Stimulated activated CD8-positive, alpha-beta memory T cell treated with anti-CD3 and anti-CD28 coated beads, Interleukin-15, amount 100 ng/mL, for 4 hours (primary cell): ENCODE measurements around the gene DUSP15.

Experiments
- DNase-seq, 2 donors: peaks; one replicate each; pipeline ENCODE4 v3.0.0-alpha.2; 2020; ENCODE audit warnings: low read depth in 2 of 2

DUSP15 gene

GRCh38 chr20:31860390-31861134 is 9.8 kb downstream of the DUSP15 start:
- no peak for DNase-seq

- DNase-seq: no peak
Observed at GRCh38 chr20:31859998-31860380, 10.3 kb downstream of the DUSP15 start.

DNA sequence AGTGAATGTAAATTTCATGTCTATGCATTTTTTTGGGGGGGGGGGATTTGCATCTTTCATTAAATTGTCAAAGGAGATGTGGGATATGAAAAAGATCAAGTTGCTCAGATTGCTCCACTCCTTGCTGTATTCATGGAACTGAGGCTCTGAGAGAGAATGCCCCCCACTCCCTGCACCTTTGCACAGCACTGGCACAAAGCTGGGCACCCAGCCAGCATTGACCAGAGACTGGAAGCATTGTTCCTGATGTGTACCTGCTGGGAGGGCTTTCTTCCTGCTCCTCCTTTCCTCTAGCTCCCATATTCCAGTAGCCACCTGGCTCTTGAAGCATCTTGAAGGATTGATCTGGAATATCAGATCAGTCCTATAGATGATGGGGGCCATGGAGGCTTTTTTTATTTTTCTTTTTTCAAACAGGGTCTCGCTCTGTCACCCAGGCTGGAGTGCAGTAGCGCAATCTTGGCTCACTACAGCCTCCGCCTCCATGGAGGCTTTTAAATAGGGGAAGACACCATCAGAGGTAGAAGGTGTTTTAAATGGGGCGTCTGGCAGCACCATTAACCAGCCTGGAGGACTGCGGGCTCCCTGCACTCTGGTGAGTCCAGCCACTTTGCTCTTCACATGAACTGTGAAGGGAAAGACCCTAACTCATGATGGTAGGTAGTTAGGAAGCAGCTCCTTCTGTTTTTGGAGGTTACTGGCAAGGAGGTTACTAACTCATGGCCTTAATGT is 10.9 kb downstream of the DUSP15 start:
- no peak for DNase-seq

DNA sequence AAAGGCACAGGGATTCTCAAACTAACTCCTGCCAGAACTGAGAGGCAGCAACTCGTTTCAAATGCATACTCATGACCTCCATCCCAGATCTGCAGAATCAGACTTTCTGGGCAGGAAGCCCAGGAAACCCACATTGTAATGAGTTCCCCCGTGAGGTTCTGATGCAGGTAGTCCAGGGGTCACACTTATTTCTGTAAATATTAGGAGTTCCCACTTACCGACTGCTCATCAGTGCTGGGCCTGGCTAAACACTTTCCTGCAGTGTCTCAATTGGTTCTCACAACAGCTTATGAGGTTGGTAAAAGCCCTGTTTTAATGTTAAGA is 11.6 kb downstream of the DUSP15 start:
- DNase-seq: no peak

DNA sequence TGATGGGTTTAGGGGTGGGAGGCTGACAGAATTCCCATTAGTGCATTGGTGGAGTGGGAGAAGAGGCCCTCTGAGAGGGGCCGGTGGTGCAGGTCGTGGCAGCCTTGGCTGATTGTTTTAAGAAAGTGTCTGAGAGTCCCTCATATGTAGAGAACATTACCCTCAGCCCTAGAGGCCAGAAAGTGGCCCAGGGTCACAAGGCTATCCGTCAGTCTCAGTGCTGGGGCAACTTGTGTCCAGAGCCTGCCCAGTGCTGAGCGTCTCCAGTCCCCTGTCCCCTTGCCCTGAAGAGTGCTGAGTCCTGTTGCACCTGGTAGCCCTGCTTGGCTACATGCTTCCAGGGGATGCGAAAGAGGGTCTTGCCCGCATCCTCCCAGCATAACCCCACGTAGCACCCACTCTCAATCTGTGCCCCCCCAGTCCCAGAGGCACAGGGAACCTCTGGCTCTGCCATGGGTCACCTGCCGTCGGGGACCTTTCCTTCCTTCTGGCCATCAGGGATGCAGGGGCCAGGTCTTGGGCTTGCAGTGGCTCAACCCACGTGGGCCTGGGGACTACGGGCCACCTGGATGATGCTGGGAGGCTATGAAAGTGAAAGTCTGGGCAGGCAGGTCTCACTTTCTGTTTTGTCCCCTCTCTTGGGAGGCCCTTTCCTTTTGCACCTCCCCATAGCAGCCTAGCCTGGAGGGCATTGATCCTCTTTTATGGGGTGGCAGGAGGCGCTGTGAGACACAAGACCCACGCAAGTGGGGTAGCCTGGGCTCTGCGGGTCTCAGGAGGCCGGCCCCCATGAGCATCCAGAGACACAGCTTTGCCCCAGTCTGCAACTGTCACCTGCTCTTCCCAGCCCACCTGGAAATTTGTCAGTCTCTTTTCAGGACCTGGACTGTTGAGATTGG is 12.2 kb downstream of the DUSP15 start:
- DNase-seq: no peak

DNA sequence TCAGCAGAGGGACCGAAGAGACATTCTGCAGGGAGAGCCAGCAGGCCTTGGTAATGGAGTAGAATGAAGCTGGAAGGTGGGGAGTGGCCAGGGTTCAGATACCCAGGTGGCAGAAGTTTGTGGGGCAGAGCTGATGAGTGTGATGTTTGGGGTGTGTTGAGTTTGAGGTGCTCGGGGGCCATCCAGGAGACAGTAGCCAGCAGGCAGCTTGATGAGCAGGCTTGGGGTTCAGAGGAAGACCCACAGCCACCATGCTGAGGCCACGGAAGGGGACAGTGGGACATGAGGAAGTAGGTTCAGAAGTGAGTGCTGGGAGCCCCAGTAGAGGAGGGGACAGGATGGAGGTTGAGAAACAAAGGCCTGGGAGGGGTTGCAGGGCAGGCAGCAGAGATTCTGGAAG is 13.8 kb downstream of the DUSP15 start:
- DNase-seq: no peak

DNA sequence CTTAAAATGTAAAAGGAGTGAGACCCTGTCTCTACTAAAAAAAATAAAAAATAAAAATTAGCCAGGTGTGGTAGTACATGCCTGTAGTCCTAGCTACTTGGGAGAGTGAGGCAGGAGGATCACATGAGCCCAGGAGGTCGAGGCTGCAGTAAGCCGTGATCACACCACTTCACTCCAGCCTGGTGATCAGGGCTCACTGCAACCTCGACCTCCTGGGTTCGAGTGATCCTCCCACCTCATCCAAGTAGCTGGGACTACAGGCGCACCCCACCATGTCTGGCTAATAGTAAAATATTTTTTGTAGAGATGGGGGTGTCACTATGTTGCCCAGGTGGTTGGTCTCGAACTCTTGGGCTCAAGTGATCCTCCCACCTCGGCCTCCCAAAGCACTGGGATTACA is 16.8 kb downstream of the DUSP15 start:
- no peak for DNase-seq

GRCh38 chr20:31851240-31851955 is 18.9 kb downstream of the DUSP15 start:
- DNase-seq: no peak

GRCh38 chr20:31849306-31849930 is 20.9 kb downstream of the DUSP15 start:
- no peak for DNase-seq

DNA sequence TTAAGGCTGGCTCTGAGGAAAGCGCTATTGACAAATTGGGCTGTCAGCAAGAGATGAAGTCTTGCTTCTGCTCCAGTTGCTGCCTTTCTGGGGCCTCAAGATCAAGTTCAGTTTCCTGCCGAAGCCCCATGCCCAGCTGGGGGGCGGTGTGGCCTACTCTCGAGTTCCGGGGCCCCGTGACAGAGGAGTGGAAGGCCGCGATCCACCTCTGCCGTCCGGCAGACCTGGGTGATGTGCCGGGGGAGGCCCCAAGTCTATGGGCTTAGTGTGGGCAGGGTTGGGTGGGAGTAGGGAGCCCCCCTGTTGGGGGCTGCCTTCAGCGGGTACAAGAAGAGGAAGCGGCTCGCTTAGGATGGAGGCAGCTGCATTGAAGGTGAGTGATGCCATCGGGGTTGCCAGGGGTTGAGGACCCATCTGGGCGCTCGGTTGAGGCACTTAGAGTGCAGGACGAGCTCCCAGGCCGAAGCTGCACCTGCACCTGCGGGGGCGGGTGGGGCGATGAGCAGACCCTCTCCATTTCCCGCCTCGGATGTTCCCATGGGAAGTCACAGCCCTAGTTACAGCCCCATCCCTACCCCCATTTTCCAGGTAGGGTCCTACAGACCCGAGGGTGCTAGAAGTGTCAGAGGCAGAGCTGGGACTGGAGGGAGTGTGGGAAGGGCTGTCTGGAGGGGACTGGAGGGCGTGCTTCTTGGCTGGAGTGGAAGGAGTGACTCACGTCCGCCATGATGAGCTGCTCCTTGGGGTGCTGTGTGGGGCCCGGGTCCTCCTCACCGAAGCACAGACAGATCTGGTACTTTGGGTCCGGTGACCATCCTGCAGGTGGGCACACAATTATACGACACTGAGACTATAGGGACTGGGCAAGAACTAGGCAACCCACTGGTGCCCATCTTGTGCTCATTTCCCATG is 22.0 kb downstream of the DUSP15 start:
- no peak for DNase-seq

DNA sequence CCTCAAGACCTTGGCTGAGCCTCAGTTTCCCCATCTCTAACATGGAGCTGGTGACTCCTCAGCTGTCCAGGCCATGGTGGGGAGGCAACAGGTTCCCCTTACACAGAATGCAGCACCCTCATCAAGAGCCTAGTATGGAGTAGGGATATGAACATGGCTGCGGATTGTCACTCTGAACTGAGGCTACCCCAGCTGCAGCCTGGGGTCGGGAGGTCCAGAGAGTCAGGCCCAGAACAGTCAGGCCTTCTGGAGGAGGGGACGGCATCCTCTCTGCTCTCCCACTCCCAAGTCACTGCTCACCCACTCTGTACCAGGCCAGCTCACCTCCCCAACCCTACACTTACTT is 23.6 kb downstream of the DUSP15 start:
- DNase-seq: no peak

- DNase-seq: no peak
Observed at GRCh38 chr20:31845300-31845863, 24.9 kb downstream of the DUSP15 start, which contains the start of gene FOXS1. Gene FOXS1, minus strand, starts transcription at chr20:31845604. Its CDS starts 62 bp downstream, at chr20:31845542.

DNA sequence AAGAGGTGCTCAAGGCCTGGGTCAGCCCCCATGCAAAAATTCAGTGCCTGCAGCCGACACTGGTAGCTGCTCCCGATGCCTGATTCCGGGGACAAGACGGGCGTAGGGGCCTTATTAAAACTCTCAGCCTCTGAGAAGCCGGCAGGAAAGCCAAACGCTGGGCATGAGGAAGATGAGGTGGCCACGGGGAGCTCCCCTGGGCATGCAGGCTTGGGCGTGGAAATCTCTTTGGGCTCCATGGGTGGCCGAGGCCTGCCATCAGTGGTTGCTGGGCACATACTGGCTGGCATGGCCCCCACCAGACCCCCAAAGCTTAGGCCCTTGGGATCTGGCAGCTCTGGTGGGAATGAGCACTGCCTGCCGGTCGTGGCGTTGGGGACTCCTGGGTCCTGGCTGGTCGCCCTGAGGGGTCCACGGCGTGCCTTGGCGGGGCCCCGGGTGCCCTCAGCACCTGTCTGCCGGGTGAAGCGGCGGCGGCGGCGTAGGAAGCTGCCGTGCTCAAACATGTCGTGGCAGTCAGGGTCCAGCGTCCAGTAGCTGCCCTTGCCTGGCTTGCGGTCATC is 25.5 kb downstream of the DUSP15 start:
- no peak for DNase-seq

DNA sequence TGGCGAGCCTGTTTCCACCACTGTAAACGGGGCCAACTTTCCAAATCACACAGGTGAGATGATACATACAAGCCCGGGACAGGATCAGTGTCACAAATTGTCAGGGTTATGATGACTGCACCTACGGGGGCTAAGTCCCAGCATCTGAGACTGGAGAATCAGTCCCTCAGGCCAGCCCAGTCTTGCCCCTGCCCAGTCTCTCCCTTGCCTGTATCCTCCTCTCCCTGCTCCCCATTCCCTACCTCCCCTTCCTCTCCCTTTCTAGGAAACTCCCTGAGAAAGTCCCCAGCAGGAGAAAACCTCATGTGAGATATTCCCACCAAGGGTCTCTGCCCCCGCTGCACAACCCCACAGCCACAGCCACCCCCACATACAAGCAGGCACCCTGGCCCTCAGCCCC is 26.4 kb downstream of the DUSP15 start:
- DNase-seq: no peak

DNA sequence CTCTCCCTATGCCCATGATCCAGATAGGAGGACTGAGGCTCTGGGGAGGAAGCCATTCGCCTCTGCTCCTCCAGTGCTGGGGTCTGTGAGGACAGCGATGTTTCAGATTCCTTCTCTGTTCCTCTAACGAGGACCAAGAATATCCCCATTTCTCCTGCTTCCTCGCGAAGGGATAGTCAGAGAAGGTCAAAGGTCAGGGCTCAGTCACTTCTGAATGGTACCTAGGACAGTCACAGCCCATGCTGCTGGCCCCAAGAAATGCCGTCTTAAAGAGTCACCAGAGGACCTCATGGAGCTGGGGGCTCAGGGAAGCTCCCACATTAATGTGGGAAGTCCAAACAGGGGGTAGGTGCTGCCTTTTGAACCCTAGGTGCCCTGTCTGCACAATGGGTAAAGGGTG is 27.0 kb downstream of the DUSP15 start:
- no peak for DNase-seq

- no peak for DNase-seq
Observed at GRCh38 chr20:31842471-31843157, 27.7 kb downstream of the DUSP15 start.

- no peak for DNase-seq
Observed at GRCh38 chr20:31841928-31842327, 28.4 kb downstream of the DUSP15 start.

- no peak for DNase-seq
Observed at GRCh38 chr20:31840906-31841816, 29.2 kb downstream of the DUSP15 start.
